ENCODE measurements around the gene GAL3ST2.

Gene GAL3ST2

DNA sequence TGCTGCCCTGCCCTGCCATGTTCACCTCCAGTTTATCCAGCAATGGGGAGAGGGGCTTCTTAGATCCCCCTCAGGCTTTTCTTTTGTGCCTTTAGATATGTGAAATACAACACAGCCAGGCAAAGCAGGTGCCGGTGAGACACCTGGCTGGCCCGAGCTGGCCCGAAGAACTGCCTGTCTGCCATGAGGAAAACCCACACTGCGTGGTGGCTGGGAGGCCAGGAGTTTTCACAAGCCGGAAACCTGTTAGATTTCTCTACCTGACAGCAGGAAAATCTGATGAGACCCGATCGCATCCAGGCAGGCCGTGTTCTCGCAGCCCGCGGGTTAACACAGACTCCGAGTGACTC is 5.7 kb upstream of the GAL3ST2 start:
- Histone ChIP-seq H3K9me3 (no peaks in the 10 kb centered on the region), H3K4me1 (peaks cover 0 to 10% (median 6%) of the 10 kb centered on the region in 4 donors), H3K4me3 (no peak overlapping the region), H3K27ac (no peak overlapping the region), H3K36me3 (peaks cover 0 to 18% (median 5%) of the 10 kb centered on the region in 3 donors), H3K27me3 (peaks cover 0 to 61% of the 10 kb centered on the region in 2 donors)
- DNase-seq: no peak
- intact Hi-C loops (cut with DNase I; ENCODE audit: low total_unique reads): no loop called here
- TF ChIP-seq, protein P1, sequence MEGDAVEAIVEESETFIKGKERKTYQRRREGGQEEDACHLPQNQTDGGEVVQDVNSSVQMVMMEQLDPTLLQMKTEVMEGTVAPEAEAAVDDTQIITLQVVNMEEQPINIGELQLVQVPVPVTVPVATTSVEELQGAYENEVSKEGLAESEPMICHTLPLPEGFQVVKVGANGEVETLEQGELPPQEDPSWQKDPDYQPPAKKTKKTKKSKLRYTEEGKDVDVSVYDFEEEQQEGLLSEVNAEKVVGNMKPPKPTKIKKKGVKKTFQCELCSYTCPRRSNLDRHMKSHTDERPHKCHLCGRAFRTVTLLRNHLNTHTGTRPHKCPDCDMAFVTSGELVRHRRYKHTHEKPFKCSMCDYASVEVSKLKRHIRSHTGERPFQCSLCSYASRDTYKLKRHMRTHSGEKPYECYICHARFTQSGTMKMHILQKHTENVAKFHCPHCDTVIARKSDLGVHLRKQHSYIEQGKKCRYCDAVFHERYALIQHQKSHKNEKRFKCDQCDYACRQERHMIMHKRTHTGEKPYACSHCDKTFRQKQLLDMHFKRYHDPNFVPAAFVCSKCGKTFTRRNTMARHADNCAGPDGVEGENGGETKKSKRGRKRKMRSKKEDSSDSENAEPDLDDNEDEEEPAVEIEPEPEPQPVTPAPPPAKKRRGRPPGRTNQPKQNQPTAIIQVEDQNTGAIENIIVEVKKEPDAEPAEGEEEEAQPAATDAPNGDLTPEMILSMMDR (IDR thresholded peaks at IDR 0.05): no peak

DNA sequence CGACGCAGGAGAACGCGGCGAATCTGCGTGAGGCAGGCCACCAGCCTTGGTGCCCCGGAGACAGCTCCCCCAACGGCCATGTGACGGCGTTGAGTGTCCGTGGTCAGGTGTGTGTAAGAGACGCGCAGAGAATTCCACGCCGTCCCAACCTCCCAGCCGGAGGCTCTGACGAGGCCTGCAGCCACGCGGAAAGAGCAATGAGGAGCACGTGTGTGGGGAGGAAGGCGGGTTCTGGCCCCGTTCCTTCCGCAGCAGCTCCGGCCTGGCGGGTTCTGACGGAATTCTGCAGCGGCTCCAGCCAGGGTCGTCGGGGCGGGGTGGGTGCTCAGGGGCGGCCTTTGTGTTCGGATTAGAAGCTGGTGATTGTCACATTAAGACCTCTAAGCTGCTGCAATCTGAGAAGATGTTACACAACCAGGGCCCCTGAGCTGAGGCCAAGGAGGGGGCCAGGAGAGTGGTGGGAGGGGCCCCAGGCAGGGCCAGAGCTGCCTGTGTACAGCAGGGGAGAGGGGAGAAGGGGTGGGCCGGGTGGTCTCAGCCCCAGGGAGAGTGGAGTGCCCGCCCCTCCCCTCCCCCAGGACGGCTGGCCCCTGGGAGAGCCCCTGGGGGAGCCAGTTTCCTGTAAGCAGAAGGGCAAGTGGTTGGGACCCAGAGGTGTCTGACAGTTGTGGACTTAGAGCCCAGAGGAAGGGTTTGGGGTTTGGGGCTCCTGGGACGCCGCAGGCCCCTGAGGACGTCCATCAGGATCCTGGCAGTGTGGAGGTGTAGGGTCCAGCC is 5.1 kb upstream of the GAL3ST2 start:
- DNase-seq: peak in 1 of 2 donors; percentile 39
- H3K27me3 ChIP-seq: peaks cover 0 to 66% of the 10 kb centered on the region in 2 donors

DNA sequence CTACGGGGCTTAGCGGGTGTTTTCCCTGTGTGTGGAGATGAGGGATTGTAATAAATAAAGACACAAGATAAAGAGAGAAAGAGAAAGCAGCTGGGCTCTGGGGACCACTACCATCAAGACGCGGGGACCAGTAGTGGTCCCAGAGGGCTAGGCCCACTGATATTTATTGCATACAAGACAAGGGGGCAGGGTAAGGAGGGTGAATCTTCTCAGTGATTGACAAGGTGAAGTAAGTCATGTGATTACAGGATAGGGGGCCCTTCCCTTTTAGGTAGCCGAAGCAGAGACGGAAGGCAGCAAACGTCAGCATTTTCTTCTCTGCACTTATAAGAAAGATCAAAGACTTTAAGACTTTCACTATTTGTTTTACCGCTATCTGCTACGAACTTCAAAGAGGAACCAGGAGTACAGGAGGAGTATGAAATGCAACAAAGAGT is 4.5 kb upstream of the GAL3ST2 start:
- Histone ChIP-seq H3K9me3 (no peaks in the 10 kb centered on the region), H3K27me3 (peaks cover 0 to 72% of the 10 kb centered on the region in 2 donors), H3K27ac (no peak overlapping the region), H3K36me3 (peaks cover 0 to 18% (median 5%) of the 10 kb centered on the region in 3 donors), H3K4me1 (peaks cover 0 to 10% (median 6%) of the 10 kb centered on the region in 4 donors), H3K4me3 (no peak overlapping the region)
- DNase-seq: no peak
- intact Hi-C loops (cut with DNase I; ENCODE audit: low total_unique reads): no loop called here
- TF ChIP-seq, protein P1 (IDR thresholded peaks at IDR 0.05): no peak

More for the DNA sequence above, 5.1 kb upstream of the GAL3ST2 start:
- intact Hi-C loops (cut with DNase I; ENCODE audit: low total_unique reads): no loop called here
- Histone ChIP-seq H3K36me3 (peaks cover 0 to 18% (median 5%) of the 10 kb centered on the region in 3 donors), H3K9me3 (no peaks in the 10 kb centered on the region), H3K4me3 (no peak overlapping the region), H3K4me1 (peaks cover 0 to 10% (median 6%) of the 10 kb centered on the region in 4 donors), H3K27ac (no peak overlapping the region)
- TF ChIP-seq, protein P1 (IDR thresholded peaks at IDR 0.05): no peak

DNA sequence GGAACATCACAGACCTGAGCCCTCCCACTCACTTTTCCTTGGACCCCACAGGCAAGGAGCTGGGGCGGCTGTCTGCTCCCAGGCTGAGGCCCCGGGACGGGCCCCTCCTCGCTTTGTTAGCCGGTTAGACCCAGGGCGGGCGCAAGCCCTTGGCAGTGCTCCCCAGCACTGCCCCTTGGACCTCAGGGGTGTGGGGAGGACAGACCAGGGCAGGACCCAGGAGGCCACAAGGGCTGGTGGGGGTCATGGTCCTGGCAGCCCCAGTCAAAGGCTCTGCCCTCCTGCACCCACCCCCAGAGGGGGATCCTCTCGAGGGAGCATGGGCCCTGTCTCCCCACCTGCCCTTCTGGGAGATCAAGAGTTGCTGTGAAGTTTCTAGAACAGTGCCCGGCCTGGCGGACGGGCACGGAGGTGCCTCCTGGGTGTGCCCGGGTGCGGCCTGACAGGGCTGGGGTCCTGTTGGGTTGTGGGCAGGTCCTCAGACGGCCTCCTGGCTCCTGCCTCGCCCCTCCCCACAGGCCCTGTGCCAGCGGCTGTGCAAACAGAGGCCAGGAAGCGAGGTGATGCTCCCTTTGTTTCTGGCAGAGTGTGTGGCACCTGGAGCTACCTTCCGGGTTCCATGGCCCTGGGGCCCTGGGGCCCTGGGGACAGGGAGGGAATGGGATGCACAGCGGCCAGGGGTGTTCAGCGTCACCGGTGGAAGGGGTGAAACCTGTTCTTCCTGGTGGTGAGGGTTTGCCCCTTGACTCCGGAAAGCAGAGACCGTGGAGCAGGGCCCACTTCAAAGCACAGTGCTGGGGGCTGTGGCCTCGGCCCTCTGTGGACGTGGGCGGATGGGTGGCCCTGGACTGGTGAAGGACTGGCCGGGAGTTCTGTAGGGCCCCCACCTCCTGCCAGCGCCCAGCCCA is 2.9 kb upstream of the GAL3ST2 start:
- H3K4me1 ChIP-seq: peaks cover 0 to 10% (median 6%) of the 10 kb centered on the region in 4 donors
- DNase-seq: peak in 1 of 2 donors; percentile 59
- H3K4me3 ChIP-seq: no peak overlapping the region
- H3K36me3 ChIP-seq: peaks cover 0 to 4% (median 0%) of the 10 kb centered on the region in 3 donors
- intact Hi-C loops (cut with DNase I; ENCODE audit: low total_unique reads): no loop called here
- no peaks in the 10 kb centered on the region for H3K9me3 ChIP-seq
- no peak overlapping the region for H3K27ac ChIP-seq
- peaks cover 0 to 80% of the 10 kb centered on the region in 2 donors for H3K27me3 ChIP-seq
- TF ChIP-seq, protein P1 (IDR thresholded peaks at IDR 0.05): no peak

DNA sequence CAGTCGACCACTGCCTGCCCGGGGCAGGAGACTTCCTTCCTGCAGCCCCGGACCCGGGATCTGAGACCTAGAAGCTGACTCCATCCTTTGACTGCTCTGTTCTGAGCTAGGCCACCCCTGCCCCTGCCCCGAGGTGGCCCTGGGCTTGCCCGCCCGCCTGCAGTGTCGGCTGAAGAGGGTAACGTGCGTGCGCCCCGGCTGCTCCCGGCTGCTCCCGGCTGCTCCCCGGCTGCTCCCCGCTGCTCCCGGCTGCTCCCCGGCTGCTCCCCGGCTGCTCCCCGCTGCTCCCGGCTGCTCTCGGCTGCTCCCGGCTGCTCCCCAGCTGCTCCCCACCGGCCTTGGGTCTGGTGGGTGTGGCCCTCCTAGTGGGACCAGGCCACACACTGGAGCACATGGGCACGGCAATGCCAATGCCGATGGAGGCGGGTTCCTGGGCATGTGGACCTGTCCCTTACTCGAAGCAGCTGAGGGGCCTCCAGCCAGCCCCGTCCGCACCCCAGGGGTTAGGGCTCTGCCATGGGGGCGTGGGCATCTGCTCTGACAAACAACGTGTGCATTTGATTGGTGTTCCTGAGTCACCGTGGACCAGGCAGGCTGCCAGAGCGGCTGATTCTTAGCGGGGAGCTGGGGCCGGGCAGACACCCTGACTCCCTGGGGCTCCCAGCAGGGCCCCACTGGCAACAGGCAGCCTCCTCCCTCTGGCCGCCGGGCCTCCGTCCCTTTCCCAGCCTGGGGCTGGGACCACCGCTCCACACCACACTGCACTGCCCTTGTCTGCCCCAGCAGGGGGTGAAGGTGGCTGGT is 2.0 kb upstream of the GAL3ST2 start:
- DNase-seq: peak in 1 of 2 donors; percentile 53
- Histone ChIP-seq H3K4me3 (no peak overlapping the region), H3K9me3 (no peaks in the 10 kb centered on the region)

More for the DNA sequence above, 2.0 kb upstream of the GAL3ST2 start:
- intact Hi-C loops (cut with DNase I; ENCODE audit: low total_unique reads): no loop called here
- Histone ChIP-seq H3K36me3 (no peaks in the 10 kb centered on the region), H3K27me3 (peaks cover 0 to 80% of the 10 kb centered on the region in 2 donors), H3K27ac (no peak overlapping the region), H3K4me1 (peaks cover 0 to 10% (median 6%) of the 10 kb centered on the region in 4 donors)
- TF ChIP-seq, protein P1 (IDR thresholded peaks at IDR 0.05): no peak

Data from tibial artery (tissue), 4 donors.